ENCODE data around the gene NEK6. TPM values are rescaled to one million over a fixed set of nuclear protein-coding genes. Genes with fewer than 3 reads are reported as not detected.

The NEK6 gene
- total and polyA plus RNA-seq, 2 of the 8 experiments (the other 6 are each of a cell fraction or from before 2014, with no cell fraction given): 17.7 to 19.7 TPM

GRCh38 chr9:124365036-124365435, 107.3 kb downstream of the NEK6 start:
- Histone ChIP-seq H3K56ac (replicated peaks; ENCODE audit: insufficient read length, low read depth, low read length) (no peak overlapping the region), H3K4ac (replicated peaks; ENCODE audit: insufficient read length, low read depth, low read length) (no peak overlapping the region), H3K36me3 (ENCODE audit: control insufficient read depth in 2 of 4, insufficient read depth in 4 of 4, low read length in 3 of 4) (no peaks in the 10 kb centered on the region), H3K18ac (ENCODE audit: extremely low read depth, low read length) (no peak overlapping the region), H3K4me3 (ENCODE audit: extremely low read depth in 1 of 4, insufficient read depth in 2 of 4, low read depth in 3 of 4, low read length in 4 of 4) (no peak overlapping the region), H4K91ac (replicated peaks; ENCODE audit: insufficient read length, low read length) (no peak overlapping the region), H4K5ac (ENCODE audit: insufficient read length, low read depth, low read length) (no peak overlapping the region), H2AFZ (ENCODE audit: low read length) (no peak overlapping the region), H3K9me3 (ENCODE audit: insufficient read depth in 2 of 2, low read depth in 1 of 2, low read length in 1 of 2) (no peaks in the 10 kb centered on the region), H2BK20ac (ENCODE audit: low read length) (no peak overlapping the region), H2BK5ac (ENCODE audit: low read depth, low read length) (no peak overlapping the region; the same call in 1 of the 2 replicates), H4K8ac (ENCODE audit: extremely low read depth, insufficient read depth, low read length) (no peak overlapping the region), H2BK15ac (ENCODE audit: low read length) (no peak overlapping the region), H3K27ac (ENCODE audit: low read depth, low read length) (no peak overlapping the region), H3K23ac (ENCODE audit: insufficient read length) (no peak overlapping the region), H3K79me1 (ENCODE audit: low read depth, low read length) (peaks cover 21% of the 10 kb centered on the region), H3K4me1 (replicated peaks in 1 of 4; ENCODE audit: control insufficient read depth in 3 of 4, insufficient read depth in 4 of 4, low read length in 3 of 4) (0 out of 7 replicates have a peak, but pooled peaks cover 0 to 2% (median 0%) of the 10 kb centered on the region in 4 experiments), H3K79me2 (ENCODE audit: control insufficient read depth in 1 of 2, insufficient read depth in 2 of 2, low read length in 2 of 2) (peaks cover 3 to 79% of the 10 kb centered on the region in 2 experiments; a peak in 3 of 4 replicates), H3K4me2 (ENCODE audit: insufficient read depth in 1 of 2, low read depth in 2 of 2, low read length in 2 of 2) (no peak overlapping the region), H3K14ac (ENCODE audit: insufficient read length) (no peak overlapping the region), H4K20me1 (replicated peaks in 1 of 2; ENCODE audit: control insufficient read depth in 1 of 2, insufficient read depth in 2 of 2, low read length in 2 of 2) (peaks cover 2 to 22% of the 10 kb centered on the region in 2 experiments), H2BK12ac (ENCODE audit: low read depth, low read length) (no peak overlapping the region), H3K27me3 (replicated peaks in 1 of 4; ENCODE audit: control insufficient read depth in 3 of 4, extremely low read depth in 1 of 4, insufficient read depth in 3 of 4, low read length in 3 of 4) (no peaks in the 10 kb centered on the region), H2BK120ac (replicated peaks; ENCODE audit: low read depth, low read length) (no peak overlapping the region), H3K23me2 (ENCODE audit: low read depth, low read length) (no peaks in the 10 kb centered on the region), H2AK5ac (ENCODE audit: low read depth, low read length) (no peak overlapping the region), H3K9ac (replicated peaks in 1 of 4; ENCODE audit: extremely low read depth in 1 of 4, low read depth in 3 of 4, low read length in 3 of 4) (no peak overlapping the region)
- FAIRE-seq (no peak), DNase-seq (ENCODE audit: low read depth in 1 of 2, low spot score in 2 of 2) (no peak)
- 91% methylated on average over 8 of the region's 8 CpGs; no CpG with 5 or more reads in 1 of the 2 experiments for WGBS, 2 experiments (ENCODE audit: extremely low coverage in 1 of 2, insufficient coverage in 1 of 2, insufficient read length in 1 of 2, insufficient replicate concordance in 2 of 2, low coverage in 1 of 2, low lambda C conversion rate in 2 of 2, missing lambda C conversion rate in 1 of 2)
- no peak for TF ChIP-seq POU5F1 (IDR thresholded peaks at IDR 0.05; ENCODE audit: low read depth, low read length)
- TF ChIP-seq POLR2A (IDR thresholded peaks at IDR 0.05; ENCODE audit: control extremely low read depth in 1 of 2, low read depth in 2 of 2, low read length in 2 of 2): no peak
- TF ChIP-seq JUND (IDR thresholded peaks at IDR 0.05; ENCODE audit: low read length): no peak
- no peak for TF ChIP-seq TCF12 (IDR thresholded peaks at IDR 0.05; ENCODE audit: low read depth, low read length)
- TF ChIP-seq RFX5 (IDR thresholded peaks at IDR 0.05; ENCODE audit: borderline replicate concordance, low read depth, low read length): no peak
- ChIA-PET CTCF (ENCODE audit: partially characterized antibody) (interaction anchor here (0.5 to 2.6 kb wide), 5 partner anchors 21 to 1439 kb away, joined by 3 to 12 read pairs (median 3); no protein-coding TSS in a partner anchor), POLR2A (ENCODE audit: partially characterized antibody) (no interaction called here)

Measured in H1 (cell line).